Iris pigment epithelial cell (primary cell): ENCODE measurements around the gene GPAM.
A peak's percentile ranks its signal among the peaks of the same experiment; 100 is the strongest.
"Not testable (repeated sequence)": the region's sequence is repeated elsewhere in the genome, so short reads cannot be mapped to it uniquely, and the experiment has no call there.

Experiments used
- DNase-seq: peaks from one replicate; pipeline ENCODE4 v3.0.0-alpha.2; 2011; ENCODE audit warnings: low read depth

Gene GPAM

DNA sequence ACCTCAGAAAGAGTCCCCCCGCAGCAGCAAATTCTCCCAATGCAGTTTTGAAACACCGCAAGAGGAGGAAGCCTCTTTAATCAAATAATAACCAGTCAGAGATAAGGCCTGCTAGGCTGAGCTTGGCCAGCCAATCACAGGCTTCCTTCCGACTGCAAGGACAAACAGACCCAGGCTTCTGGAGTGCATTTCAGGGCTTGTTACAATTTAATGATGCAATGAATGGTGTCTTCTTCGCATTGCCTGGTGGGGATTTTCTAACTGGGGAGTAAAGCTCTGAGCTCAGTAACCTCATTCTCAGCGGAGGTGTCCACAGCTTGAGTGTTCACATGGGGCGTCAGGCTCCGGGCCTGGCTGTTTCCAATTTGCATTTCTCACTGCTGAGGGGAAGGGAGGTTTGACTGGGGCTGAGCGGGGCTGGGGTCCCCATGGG lies 31.8 kb upstream of the GPAM start:
- peak; percentile 22 for DNase-seq

DNA sequence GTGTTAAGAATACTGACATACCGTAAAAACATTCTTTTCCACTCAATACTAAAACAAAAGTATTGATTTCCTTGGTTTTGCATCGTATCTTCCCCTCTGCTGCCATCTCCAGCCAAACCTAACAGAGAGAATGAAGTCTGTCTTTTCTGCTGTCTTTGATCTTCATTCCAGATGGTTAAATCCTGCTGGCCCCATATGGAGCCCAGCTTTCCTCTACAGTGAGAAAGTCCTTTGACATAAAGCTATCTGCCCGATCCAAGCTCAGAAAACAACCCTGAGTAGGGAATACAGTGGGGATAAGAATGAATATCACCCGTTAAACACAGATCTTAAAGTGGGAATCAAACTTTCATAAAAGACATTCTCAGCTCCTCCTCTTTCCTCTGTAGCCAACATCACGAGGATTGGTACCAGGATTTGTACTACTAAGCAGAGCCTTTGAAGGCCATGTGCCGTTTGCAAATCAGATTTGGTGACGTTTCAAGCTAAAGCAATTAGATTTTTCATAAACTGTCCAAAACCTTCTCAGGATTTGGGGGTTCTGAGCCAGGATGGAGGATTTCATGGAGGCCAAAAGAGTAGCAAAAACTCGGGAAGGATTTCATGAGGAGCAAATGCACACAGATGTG lies 30.8 kb upstream of the GPAM start:
- DNase-seq, result no peak

DNA sequence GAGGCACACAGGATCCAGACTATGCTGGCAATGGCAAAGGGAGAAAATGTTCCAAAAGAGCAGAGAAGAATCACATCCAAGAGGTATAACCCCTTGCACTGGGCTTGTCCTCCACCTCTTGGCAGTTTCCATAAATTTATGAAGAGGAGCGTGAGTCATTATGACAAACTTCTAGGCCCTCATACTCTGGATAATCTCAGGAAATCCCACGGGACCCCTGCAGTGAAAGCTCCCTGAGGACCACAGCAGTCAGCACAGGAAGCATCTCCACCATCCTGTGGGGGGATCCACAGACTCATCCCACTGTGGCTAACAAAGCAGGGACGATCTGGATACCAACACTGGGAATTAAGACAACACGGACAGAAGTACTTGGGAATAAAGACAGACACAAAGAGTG lies 30.3 kb upstream of the GPAM start:
- DNase-seq, result no peak

DNA sequence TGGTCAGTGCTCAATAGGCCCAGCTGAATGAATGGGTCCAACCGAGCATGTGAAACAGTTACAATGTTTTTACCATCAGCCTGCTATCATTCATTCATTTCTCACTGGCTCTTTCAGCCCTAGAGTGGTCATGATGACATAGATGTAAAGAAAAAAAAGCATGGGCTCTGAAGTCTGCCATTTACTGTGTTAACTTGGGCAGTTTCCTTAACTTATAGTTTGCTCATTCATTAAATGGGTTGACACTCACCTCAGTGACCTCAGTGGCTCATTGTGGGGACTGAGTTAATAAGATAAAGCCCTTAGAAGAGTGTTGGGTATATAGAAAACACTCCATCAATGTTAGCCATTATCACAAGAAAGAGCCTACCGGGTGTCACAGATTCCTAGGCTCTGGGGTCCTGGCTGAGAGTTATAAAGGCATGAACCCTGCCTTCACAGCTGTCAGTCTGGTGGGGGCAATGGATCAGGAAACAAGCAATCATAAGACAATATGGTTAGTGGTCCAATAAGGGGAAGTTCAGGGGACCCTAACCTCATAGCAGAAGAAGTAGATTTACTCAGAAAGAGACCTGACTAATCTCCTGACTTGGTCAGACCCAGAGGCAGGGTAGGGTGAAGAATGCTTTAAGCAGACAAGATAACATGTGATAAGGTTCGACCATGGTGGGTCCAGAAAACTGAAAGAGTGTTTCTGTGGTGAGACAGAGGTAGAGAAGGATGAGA lies 29.7 kb upstream of the GPAM start:
- DNase-seq, result no peak

DNA sequence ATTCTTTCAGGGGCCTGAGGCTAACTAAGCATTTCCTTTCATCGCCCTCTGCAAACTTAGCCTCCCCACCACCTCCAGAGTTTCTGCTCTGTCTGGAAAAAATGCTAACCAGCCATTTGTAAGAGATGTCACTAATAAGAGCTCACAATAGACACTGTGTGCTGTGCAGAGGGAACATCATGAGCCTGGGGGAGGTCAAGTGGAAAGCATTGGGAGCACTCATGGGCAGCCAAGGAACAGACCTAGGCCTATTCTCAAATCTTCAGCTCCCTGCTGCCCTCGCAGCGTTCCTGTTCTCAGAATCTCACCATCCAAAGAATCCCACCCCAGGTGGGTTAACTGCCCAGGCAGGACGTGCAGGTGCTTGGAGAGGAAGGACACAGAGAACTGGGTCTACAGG lies 27.1 kb upstream of the GPAM start:
- no peak for DNase-seq

DNA sequence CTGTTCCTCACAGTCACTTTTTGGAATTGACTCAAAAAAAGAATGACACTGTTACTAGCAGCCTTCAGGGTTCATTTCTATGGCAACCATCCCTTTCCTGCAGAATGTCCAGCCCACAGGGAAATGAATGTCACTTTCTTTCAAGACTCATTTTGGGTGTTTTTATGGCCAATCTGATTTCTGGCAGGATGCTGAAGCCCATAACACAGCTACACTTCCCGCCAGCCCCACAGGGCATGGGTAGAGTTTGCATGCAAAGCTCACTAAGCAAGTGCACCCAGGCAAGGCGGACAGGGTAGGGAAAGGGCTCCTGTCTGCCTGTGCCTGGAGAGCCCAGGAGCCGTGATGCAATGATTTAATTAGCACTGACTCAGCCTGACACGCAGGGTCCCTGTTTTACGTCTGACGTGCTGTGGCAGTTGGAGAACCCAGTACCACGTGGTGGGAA lies 26.1 kb upstream of the GPAM start:
- no peak for DNase-seq

DNA sequence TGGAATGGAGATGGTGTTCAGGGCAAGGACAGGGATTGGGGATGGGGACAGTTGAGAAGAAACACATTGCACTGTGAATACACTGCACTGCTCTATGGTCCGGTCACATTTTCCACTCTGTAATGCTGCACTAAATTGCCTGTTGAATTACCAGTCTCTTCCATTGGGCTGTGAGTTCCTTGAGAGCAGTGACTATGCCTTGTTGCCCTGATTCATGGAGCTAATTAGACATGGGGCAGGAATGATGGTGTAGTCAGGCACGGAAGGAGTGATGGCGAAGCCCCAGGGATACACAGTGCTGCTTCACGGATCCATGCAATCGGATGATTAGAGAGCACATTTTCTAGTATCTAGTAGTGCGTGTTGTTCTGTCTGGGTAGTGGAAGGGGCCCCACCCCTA lies 25.4 kb upstream of the GPAM start:
- no peak for DNase-seq

DNA sequence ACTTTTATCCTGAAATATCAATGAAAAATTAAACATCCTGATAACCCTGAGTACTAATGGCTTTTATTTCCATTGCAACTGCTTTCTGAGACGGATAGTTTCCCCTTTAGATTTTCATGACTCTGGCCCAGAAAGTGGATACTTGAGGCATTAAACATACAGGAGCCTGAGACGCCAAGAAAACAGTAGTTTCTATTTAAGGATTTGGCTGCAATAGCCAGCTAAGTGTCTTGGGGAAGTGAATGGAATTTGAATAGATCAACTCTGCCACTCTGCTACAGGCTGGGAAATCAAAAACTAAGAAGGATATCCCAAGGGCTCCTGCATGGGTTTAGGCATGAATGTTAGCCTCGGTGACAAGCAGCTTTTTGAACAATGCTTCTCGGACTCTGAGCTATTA lies 24.7 kb upstream of the GPAM start:
- no peak for DNase-seq

DNA sequence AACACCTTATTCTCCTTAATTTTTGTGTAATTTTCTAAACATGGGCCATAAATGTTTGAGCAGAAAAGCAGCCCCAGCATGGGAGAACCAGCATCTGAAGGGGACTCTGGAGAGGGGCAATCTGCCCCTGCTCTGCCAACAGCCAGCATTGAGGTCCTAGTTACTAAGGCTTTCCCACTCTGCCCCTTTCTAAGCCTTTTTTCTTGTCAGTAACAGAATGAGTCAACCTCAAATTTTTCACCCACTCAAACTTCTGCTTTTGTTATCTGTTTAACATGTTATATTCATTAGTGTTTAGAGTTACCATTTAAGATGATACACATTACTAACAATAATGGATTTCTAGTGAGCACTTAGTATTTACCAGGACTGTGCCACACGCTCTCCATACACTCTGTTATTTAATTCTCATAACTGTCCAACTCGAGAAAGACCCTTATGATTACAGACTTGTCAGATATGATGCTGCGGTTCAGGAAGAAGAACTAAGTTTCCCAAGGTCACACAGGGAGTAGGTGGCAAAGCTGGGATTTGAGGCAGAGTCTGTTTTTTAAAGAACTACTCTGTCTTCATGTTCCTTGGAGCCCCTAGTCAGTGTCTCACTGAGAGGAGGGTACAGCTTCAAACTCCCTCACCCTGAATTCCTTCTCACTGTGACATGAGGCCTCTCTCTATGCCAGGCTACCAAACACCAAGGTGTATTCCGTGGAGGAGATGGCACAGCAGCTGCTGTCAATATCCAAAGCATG lies 19.9 kb upstream of the GPAM start:
- DNase-seq, result no peak

DNA sequence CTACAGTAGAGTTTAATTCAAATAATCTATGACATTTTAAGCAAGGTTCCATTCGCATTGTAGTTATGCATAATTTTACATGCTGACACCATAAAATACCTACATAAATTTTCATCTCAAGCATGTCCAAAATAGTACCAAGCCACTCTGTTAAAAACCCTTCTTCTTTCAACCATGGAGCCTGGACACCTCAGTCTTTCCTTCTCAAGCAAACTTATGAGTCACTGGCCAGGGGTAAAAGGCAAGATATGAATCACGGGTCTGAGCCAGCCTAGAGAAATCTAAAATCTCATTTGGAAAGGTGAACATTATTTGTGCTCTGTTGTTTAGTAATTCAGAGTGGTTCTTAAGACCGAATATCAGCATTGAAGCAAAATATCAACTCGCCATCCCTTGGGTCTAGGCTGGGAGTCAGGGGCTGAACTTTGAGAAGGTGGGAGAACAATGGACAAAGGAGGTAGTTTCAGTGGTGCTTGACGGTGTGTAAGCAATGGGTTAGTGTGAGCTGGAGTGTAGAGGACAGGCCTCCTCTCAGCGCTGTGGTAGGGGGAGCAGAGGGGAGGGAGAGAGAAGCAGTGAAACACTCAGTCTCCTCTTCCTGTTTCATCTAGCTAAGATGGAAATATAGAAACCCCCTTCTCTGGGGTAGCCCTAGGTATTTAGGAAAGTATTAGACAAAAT lies 19.1 kb upstream of the GPAM start:
- DNase-seq, result peak; percentile 63

DNA sequence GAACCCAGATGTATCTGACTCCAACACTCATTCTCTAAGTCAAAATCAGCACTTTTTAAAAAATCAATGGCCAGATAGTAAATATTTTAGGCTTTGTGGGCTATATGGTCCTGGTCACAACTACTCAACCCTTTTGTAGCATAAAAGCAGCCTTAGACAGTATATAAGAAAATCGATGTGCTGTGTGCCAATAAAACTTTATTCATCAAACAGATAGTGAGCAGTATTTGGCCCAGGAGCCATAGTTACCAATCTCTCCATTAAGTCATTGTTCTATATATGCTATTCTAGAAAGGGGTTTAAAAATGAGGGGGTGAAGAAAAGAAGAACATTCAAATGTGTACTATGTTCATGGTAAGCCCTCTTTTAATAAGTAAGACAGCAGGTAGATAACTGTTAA lies 18.5 kb upstream of the GPAM start:
- DNase-seq, result no peak

DNA sequence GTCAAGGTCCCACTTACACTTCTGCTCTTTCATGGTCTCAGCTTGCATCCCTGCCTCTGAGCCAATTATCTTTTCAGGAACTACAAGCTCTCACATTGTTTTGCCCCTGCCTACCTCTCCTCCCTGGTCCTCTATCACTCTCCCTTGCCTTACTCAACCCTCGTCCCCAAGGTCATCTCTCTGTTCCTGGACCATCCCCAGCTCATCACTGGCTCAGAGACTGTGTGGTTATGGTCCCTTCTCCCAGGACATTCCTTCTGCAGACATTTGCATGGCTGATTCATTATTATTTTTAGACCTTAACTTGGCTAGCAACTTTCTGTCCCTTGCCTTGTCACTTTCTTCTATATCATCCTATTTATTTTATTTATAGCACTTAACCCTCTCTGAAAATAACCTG lies 17.8 kb upstream of the GPAM start:
- no peak for DNase-seq

DNA sequence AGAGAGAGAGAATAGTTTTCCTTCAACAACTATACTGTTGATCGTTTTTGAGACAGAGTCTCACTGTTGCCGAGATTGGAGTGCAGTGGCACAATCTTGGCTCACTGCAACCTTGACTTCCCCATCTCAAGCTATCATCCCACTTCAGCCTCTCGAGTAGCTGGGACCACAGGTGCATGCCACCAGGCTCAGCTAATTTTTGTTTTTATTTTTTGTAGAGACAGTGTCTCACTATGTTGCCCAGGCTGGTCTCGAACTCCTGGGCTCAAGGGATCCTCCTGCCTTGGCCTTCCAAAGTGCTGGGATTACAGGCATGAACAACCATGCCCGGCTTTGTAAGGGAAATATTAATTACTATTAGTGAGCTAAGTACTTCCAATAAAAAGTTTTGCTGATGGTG lies 16.7 kb upstream of the GPAM start:
- not testable (repeated sequence) for DNase-seq

DNA sequence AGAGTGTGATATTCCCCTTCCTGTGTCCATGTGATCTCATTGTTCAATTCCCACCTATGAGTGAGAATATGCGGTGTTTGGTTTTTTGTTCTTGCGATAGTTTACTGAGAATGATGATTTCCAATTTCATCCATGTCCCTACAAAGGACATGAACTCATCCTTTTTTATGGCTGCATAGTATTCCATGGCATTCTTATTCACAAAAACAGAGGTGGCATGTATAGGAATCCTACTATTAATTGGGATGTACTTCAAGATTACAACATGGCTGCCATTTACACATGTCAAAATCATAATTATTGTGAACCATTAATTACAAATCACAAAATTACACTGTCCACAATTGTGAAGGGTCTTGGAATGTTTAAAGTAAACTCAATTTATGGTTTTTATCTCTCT lies 14.1 kb upstream of the GPAM start:
- not testable (repeated sequence) for DNase-seq

DNA sequence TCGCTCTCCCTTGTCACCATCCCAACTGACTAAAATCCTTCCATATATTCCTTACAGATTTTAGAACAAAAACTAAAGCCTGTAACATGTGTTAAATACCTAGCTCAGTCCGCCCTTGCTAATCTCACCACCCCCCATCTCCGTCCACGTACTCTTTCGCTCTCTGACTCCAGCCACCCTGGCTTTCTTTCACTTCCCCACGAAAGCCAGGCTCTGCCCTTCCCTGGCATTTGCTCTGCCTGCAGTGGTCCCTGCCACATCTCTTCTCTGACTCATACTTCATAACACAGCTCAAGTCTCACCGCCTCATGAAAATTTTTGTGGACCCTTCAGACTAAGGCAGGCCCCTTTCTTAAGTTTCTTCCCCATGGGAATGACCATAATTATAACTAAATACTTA lies 11.7 kb upstream of the GPAM start:
- no peak for DNase-seq

DNA sequence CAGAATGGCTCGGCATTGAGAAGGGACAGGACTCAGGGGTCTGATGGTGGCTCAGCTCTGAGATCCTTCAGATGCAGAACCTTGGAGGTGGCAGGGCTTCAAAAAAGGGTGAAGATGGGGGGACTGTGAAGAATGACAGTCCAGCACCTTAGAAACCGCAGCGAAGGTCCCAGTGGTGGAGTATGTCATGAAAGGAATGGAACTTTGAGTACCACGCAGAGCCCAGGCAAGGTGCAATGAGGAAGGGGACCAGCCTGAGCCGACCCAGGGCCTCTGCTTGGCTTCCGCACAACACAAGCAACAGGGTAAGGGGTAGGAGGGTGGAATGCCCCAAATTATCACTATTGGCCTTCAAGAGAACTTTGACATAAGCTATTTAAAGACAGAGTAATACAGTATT lies 8.2 kb upstream of the GPAM start:
- no peak for DNase-seq

DNA sequence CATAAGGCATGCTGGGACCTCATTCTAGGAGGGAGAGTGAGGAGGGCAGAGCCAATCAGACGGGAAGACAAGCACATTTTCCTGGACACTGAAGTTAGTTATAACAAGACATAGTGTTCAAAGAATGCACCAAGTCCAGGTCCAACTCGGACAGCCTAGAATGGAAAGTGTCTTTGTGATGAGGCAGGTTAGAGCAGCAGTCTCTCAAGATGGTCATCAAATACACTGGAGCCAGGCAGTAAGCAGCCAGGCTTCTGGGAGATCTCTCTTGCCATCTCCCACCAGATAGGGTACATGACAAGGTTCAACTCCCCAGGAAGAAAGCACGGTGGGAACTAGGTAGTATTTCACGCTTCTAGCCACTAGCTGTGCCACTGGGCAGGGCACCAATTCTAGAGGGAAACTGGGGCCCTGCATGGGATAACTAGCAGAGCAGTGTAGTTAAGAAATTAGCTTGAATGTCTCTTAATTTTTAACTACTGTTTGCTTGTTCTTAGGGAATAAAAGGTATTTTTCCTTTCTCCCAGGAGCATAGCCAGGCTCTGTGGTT lies 7.6 kb upstream of the GPAM start:
- no peak for DNase-seq

DNA sequence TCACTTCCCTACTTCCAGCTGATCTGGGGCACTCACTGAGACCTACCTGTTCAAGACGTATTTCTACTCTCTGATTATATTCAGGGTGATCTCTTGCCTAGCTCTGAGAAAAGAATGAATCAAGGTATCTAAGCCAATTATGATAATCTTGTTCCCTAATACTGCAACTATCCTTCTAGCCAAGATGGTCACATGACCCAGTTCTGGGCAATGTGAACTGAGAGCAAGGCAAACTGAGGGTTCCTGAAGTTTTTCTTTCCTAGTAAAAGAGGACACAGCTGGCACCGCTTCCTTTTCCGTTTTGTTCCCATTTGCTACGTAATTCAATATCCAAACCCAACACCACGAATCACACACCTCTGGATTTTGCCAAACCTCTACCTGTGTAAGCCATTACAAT lies 5.9 kb upstream of the GPAM start:
- DNase-seq, result no peak

DNA sequence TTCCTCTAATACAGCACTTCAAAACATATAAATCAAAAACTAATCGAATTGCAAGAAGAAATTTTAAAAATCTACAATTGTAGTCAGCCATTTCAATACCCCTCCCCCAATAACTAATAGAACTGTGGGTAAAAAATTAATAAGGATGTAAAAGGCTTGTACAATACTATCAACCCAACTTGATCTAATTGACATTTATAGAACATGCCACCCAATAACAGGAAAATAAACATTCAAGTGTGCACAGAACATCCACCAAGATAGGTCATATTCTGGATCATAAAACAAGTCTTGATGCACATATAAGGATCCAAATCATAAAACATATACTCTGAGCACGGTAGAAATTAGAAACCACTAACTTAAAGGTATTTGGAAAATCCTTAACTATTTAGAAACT lies 4.0 kb upstream of the GPAM start:
- DNase-seq, result no peak

DNA sequence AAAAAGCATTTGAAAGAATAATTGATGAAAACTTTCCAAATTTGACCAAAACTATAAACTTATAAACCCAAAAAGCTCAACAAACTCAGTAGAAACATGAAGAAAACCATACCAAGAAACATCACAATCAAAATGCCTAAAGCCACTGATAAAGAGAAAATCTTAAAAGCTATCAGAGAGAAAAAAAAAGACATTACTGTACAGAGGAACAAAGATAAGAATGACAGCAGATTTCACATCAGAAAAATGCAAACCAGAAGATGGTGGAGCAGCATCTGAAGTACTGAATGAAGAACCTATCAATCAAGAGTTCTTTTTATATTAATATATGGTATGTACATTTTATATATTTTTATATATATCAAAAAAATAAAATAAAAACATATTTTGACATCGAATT lies 2.4 kb upstream of the GPAM start:
- DNase-seq, result no peak

DNA sequence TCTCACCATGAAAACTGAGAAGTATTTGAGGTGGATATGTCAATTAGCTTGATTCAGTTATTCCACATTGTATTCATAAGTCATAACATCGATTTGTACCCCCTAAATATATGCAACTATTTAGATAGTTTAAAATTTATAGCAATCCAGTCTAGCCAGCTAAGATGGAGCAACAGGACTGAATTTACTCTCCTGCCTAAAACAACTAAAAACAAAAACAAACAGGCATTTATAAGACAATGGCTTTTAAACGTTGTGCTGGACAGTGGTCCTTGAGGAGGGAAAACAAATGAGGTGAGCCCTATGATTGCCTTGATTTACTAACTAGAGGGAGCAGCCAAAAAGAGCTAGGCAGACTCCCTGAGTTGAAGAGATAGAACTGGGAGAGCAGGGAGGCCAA lies 814 bp upstream of the GPAM start:
- DNase-seq, result no peak

DNA sequence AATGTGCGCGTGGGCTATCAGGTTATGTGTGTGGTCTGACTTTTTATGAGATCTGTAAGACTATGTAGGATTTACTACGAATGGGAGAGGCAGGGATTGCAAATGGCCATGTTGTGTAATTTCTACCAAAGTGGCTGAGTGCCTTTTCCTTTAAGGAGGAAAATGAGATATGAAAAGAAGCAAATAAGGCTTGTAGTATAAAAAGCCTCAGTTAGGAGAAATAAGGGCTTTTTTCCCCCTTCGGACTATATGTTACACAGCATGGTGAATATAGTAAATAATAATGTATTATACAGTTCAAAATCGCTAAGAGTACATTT lies 447 bp upstream of the GPAM start:
- DNase-seq, result no peak
